GM15510 (cell line): ENCODE data around the gene USP17L18.
"Not testable (repeated sequence)": the region's sequence is repeated elsewhere in the genome, so short reads cannot be mapped to it uniquely, and the experiment has no call there.

Experiments
- POLR2A ChIP-seq: IDR thresholded peaks from 3 replicates; pipeline ENCODE4 v1.6.1; 2011; ENCODE audit warnings: borderline replicate concordance; ENCODE audit not compliant: insufficient read length; ENCODE audit errors: extremely low read depth

USP17L18 gene

GRCh38 chr4:9247953-9248680, at the start of gene USP17L18:
Gene USP17L18 (plus strand): TSS chr4:9248630. CDS start chr4:9248630, 0 bp downstream.
- TF ChIP-seq POLR2A: not testable (repeated sequence)

GRCh38 chr4:9210357-9210756, 38.1 kb upstream of the USP17L18 start, which contains the start of gene USP17L10:
Gene USP17L10 (plus strand): TSS chr4:9210657. CDS start chr4:9210657, 0 bp downstream.
- not testable (repeated sequence) for TF ChIP-seq POLR2A

DNA sequence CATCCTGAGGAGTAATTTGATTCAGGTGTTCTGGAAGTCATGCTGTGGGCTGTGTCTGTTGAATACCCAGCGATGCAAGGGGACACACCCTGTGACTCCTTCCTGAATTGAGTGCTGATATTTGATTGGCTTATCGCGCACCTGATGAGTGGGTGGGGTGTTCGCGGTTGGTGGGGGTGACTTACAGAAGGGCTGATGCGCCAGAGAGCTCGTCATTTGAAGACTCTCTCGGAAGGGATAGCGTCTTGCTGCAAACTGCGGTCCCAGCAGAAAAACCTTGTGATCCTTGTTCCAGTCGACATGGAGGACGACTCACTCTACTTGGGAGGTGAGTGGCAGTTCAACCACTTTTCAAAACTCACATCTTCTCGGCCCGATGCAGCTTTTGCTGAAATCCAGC, 33.3 kb upstream of the USP17L18 start, which contains the start of gene USP17L11:
Gene USP17L11, plus strand, starts transcription at position 301 of the 400 bp plus-strand sequence. Its CDS starts 0 bp downstream, at position 301.
- TF ChIP-seq POLR2A: not testable (repeated sequence)

- TF ChIP-seq POLR2A: not testable (repeated sequence)
These were observed 28.6 kb upstream of the USP17L18 start, which contains the start of gene USP17L12 for GRCh38 chr4:9219852-9220251. Gene USP17L12 (plus strand): TSS chr4:9220152. CDS start chr4:9220152, 0 bp downstream.

DNA sequence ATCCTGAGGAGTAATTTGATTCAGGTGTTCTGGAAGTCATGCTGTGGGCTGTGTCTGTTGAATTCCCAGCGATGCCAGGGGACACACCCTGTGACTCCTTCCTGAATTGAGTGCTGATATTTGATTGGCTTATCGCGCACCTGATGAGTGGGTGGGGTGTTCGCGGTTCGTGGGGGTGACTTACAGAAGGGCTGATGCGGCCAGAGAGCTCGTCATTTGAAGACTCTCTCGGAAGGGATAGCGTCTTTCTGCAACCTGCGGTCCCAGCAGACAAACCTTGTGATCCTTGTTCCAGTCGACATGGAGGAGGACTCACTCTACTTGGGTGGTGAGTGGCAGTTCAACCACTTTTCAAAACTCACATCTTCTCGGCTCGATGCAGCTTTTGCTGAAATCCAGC, 23.8 kb upstream of the USP17L18 start, which contains the start of gene USP17L13:
Gene USP17L13, plus strand, starts transcription at position 301 of the 400 bp plus-strand sequence. Its CDS starts 0 bp downstream, at position 301.
- not testable (repeated sequence) for TF ChIP-seq POLR2A

DNA sequence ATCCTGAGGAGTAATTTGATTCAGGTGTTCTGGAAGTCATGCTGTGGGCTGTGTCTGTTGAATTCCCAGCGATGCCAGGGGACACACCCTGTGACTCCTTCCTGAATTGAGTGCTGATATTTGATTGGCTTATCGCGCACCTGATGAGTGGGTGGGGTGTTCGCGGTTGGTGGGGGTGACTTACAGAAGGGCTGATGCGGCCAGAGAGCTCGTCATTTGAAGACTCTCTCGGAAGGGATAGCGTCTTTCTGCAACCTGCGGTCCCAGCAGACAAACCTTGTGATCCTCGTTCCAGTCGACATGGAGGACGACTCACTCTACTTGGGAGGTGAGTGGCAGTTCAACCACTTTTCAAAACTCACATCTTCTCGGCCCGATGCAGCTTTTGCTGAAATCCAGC, 14.3 kb upstream of the USP17L18 start, which contains the start of gene USP17L15:
Gene USP17L15, plus strand, starts transcription at position 301 of the 400 bp plus-strand sequence. Its CDS starts 0 bp downstream, at position 301.
- TF ChIP-seq POLR2A: not testable (repeated sequence)

DNA sequence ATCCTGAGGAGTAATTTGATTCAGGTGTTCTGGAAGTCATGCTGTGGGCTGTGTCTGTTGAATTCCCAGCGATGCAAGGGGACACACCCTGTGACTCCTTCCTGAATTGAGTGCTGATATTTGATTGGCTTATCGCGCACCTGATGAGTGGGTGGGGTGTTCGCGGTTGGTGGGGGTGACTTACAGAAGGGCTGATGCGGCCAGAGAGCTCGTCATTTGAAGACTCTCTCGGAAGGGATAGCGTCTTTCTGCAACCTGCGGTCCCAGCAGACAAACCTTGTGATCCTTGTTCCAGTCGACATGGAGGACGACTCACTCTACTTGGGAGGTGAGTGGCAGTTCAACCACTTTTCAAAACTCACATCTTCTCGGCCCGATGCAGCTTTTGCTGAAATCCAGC, 4.9 kb upstream of the USP17L18 start, which contains the start of gene USP17L17:
Gene USP17L17, plus strand, starts transcription at position 301 of the 400 bp plus-strand sequence. Its CDS starts 0 bp downstream, at position 301.
- TF ChIP-seq POLR2A: not testable (repeated sequence)

GRCh38 chr4:9253078-9253477, 4.6 kb downstream of the USP17L18 start, which contains the start of gene USP17L19:
Gene USP17L19 (plus strand): TSS chr4:9253378. CDS start chr4:9253378, 0 bp downstream.
- not testable (repeated sequence) for TF ChIP-seq POLR2A

DNA sequence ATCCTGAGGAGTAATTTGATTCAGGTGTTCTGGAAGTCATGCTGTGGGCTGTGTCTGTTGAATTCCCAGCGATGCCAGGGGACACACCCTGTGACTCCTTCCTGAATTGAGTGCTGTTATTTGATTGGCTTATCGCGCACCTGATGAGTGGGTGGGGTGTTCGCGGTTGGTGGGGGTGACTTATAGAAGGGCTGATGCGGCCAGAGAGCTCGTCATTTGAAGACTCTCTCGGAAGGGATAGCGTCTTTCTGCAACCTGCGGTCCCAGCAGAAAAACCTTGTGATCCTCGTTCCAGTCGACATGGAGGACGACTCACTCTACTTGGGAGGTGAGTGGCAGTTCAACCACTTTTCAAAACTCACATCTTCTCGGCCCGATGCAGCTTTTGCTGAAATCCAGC, 9.4 kb downstream of the USP17L18 start, which contains the start of gene USP17L20:
Gene USP17L20, plus strand, starts transcription at position 301 of the 400 bp plus-strand sequence. Its CDS starts 0 bp downstream, at position 301.
- not testable (repeated sequence) for TF ChIP-seq POLR2A

GRCh38 chr4:9262572-9262971, 14.1 kb downstream of the USP17L18 start, which contains the start of gene USP17L21:
Gene USP17L21 (plus strand): TSS chr4:9262872. CDS start chr4:9262872, 0 bp downstream.
- not testable (repeated sequence) for TF ChIP-seq POLR2A

DNA sequence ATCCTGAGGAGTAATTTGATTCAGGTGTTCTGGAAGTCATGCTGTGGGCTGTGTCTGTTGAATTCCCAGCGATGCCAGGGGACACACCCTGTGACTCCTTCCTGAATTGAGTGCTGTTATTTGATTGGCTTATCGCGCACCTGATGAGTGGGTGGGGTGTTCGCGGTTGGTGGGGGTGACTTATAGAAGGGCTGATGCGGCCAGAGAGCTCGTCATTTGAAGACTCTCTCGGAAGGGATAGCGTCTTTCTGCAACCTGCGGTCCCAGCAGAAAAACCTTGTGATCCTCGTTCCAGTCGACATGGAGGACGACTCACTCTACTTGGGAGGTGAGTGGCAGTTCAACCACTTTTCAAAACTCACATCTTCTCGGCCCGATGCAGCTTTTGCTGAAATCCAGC, 18.9 kb downstream of the USP17L18 start, which contains the start of gene USP17L22:
Gene USP17L22, plus strand, starts transcription at position 301 of the 400 bp plus-strand sequence. Its CDS starts 0 bp downstream, at position 301.
- TF ChIP-seq POLR2A: not testable (repeated sequence)
